Measurements from ENCODE around the gene MAP4K5. TPM values are rescaled to one million over a fixed set of nuclear protein-coding genes. Genes with fewer than 3 reads are reported as not detected.

MAP4K5 gene
- total RNA-seq, 2 donors from 2014 or later: 45.0 to 60.3 TPM

DNA sequence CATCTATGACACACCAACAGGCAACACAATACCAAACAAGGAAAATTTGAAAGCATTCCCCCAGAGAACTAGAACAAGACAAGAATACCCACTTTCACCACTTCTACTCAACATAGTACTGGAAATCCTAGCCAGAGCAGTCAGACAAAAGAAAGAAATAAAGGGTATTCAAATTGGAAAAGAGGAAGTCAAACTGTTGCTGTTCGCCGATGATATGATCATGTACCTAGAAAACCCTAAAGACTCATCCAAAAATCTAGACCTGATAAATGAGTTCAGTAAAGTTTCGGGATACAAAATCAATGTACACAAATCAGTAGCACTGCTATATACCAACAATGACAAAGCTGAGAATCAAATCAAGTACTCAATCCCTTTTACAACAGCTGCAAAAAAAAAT is 19.5 kb upstream of the MAP4K5 start:
- no peaks in the 10 kb centered on the region for H3K9me3 Mint-ChIP-seq
- H3K4me3 Mint-ChIP-seq: no peak overlapping the region
- H3K9ac ChIP-seq (ENCODE audit: extremely low read depth, low read length, poor library complexity, severe bottlenecking): no peak overlapping the region
- no peak overlapping the region for H3K27ac Mint-ChIP-seq
- peaks cover 29% of the 10 kb centered on the region for H3K27me3 ChIP-seq (ENCODE audit: control insufficient read depth, insufficient read depth, low read length, poor library complexity, severe bottlenecking)
- no peaks in the 10 kb centered on the region for H3K36me3 Mint-ChIP-seq (ENCODE audit: low read depth)
- H3K4me1 Mint-ChIP-seq: no peaks in the 10 kb centered on the region
- 89% methylated on average over 3 of the region's 3 CpGs; no CpG with 5 or more reads in 1 of the 2 experiments for WGBS, 2 experiments (ENCODE audit: insufficient coverage in 1 of 2, insufficient read length in 1 of 2)
- H3K27ac ChIP-seq (ENCODE audit: low read depth, low read length): no peak overlapping the region
- TF ChIP-seq CTCF (conservative IDR thresholded peaks at IDR 0.05): no peak
- no peaks in the 10 kb centered on the region for H3K36me3 ChIP-seq (ENCODE audit: control insufficient read depth, insufficient read depth, low read length)
- DNase-seq: no peak
- H3K27me3 Mint-ChIP-seq (ENCODE audit: insufficient read depth): peaks cover 32% of the 10 kb centered on the region
- no peak overlapping the region for H3K4me3 ChIP-seq (ENCODE audit: low read length)
- no peaks in the 10 kb centered on the region for H3K9me3 ChIP-seq (ENCODE audit: control insufficient read depth, low read length)
- no peaks in the 10 kb centered on the region for H3K4me1 ChIP-seq (ENCODE audit: control insufficient read depth, insufficient read depth, low read length)

DNA sequence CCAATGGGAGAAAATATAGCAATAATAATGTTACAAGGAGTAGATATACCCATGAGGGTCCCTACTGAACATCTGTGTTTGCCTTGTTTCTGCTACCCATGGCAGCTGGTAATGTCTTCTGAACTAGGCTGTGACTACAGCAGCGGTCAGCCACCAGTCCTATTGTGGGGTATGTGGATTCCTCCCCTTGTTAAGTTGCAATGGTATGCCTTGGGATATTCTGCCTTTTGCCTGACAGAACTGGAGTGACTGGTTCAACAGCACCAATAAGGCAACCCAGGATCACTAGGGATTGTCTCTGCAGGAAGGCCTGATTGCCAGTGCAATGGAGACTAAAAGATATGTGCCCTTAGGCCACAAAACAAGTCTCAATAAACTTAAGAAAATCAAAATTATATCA is 17.9 kb upstream of the MAP4K5 start:
- Mint-ChIP-seq H3K27ac (no peak overlapping the region), H3K27me3 (ENCODE audit: insufficient read depth) (peaks cover 23% of the 10 kb centered on the region), H3K9me3 (no peaks in the 10 kb centered on the region), H3K36me3 (ENCODE audit: low read depth) (no peaks in the 10 kb centered on the region), H3K4me1 (no peaks in the 10 kb centered on the region), H3K4me3 (no peak overlapping the region)
- Histone ChIP-seq H3K27ac (ENCODE audit: low read depth, low read length) (no peak overlapping the region), H3K36me3 (ENCODE audit: control insufficient read depth, insufficient read depth, low read length) (no peaks in the 10 kb centered on the region), H3K27me3 (ENCODE audit: control insufficient read depth, insufficient read depth, low read length, poor library complexity, severe bottlenecking) (peaks cover 17% of the 10 kb centered on the region), H3K4me3 (ENCODE audit: low read length) (no peak overlapping the region), H3K9ac (ENCODE audit: extremely low read depth, low read length, poor library complexity, severe bottlenecking) (no peak overlapping the region), H3K9me3 (ENCODE audit: control insufficient read depth, low read length) (no peaks in the 10 kb centered on the region), H3K4me1 (ENCODE audit: control insufficient read depth, insufficient read depth, low read length) (no peaks in the 10 kb centered on the region)
- no peak for DNase-seq
- 96% methylated on average over 1 of the region's 1 CpG; no CpG with 5 or more reads in 1 of the 2 experiments for WGBS, 2 experiments (ENCODE audit: insufficient coverage in 1 of 2, insufficient read length in 1 of 2)
- TF ChIP-seq CTCF (conservative IDR thresholded peaks at IDR 0.05): no peak

DNA sequence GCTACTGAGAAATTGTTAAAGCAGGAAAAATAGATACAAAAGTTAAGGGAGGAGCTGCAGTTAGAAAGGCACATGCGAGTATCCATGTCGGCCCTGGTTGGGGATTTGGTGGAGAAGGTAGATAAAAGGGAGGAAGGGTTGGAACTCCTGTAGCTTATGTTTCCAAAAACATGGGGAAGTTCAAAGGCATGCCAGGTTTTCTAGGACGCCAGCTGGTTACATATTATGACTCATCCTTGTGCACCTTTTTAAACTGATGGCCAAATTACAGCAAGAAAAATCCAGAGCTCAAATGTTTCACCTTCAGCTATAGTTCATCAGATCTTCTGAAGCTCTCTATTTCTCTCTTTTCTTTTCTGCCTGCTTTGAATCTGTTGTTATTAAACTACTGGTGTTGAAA is 13.2 kb upstream of the MAP4K5 start:
- H3K4me3 Mint-ChIP-seq: no peak overlapping the region
- Histone ChIP-seq H3K4me1 (ENCODE audit: control insufficient read depth, insufficient read depth, low read length) (no peaks in the 10 kb centered on the region), H3K27ac (ENCODE audit: low read depth, low read length) (no peak overlapping the region), H3K27me3 (ENCODE audit: control insufficient read depth, insufficient read depth, low read length, poor library complexity, severe bottlenecking) (no peaks in the 10 kb centered on the region), H3K9me3 (ENCODE audit: control insufficient read depth, low read length) (no peaks in the 10 kb centered on the region), H3K36me3 (ENCODE audit: control insufficient read depth, insufficient read depth, low read length) (no peaks in the 10 kb centered on the region), H3K4me3 (ENCODE audit: low read length) (no peak overlapping the region), H3K9ac (ENCODE audit: extremely low read depth, low read length, poor library complexity, severe bottlenecking) (no peak overlapping the region)
- no peak for DNase-seq
- no peaks in the 10 kb centered on the region for H3K4me1 Mint-ChIP-seq
- no peaks in the 10 kb centered on the region for H3K9me3 Mint-ChIP-seq
- TF ChIP-seq CTCF (conservative IDR thresholded peaks at IDR 0.05): no peak
- peaks cover 3% of the 10 kb centered on the region for H3K27me3 Mint-ChIP-seq (ENCODE audit: insufficient read depth)
- no peaks in the 10 kb centered on the region for H3K36me3 Mint-ChIP-seq (ENCODE audit: low read depth)
- no peak overlapping the region for H3K27ac Mint-ChIP-seq
- WGBS, 2 experiments (ENCODE audit: insufficient coverage in 1 of 2, insufficient read length in 1 of 2): 90 to 92% methylated on average over 1 to 3 of the region's 3 CpGs

Data from endodermal cell (in vitro differentiated cells).